HG03025 (cell line): Measurements from ENCODE around the gene ARL5A.

ENCODE experiments used
- ATAC-seq: cut with Tn5 transposase; IDR thresholded peaks from one replicate; pipeline ENCODE4 v1.9.1; 2021; ENCODE audit warnings: mild to moderate bottlenecking, moderate library complexity; ENCODE audit not compliant: unreplicated experiment, low FRiP score

The ARL5A gene

DNA sequence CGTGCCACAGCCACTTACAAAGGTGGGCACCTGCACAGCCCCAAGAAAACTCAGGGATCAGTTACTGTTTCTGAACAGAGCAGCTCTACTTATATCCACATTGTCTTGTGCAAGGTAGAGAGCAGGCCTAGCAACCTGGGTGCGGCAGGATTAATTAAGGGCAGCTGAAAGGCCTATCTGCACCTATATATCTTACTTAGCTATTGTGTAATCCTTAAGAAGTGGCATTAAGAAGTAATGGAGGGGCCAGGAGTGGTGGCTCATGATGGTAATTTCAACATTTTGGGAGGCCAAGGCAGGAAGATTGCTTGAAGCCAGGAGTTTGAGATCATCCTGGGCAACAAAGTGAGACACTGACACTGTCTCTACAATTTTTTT is 12.8 kb upstream of the ARL5A start:
- no peak for ATAC-seq

DNA sequence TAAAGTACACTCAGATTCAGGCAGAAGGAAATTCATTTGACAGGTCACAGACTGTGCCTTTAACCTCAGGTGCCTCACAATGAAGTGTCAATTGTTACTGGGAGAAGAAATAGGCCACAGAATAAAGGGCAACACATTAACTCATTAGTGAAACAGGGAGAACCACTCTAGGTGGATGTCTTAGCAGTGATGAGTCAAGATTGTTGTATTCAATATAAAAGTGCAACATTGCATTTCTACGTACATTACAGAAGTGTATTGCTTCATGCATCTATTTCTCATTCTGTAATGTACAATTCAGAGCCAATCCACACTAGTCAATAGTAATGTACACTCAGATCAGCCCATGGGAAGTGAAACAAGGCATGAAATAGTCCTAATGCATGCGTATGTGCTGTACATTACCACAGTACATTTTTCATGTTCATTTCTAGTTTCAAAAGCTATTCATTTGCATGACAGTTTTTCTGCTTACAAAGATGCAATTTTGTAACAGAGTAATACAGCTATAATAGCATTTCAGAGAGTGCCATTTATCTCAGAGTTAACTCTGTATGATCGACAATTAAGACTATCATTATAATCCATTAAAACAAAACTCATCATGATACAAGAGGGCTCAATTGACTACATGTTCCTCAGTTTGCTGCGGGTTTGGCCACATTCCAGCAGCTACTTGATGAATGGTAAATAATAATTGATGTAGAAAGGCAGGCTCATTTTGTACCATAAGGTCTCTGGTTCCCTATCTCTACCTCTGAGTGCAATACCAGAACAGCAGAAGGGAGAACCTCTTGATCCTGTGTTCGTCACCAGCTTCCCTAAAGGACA is 12.2 kb upstream of the ARL5A start:
- peak; percentile 97 for ATAC-seq

DNA sequence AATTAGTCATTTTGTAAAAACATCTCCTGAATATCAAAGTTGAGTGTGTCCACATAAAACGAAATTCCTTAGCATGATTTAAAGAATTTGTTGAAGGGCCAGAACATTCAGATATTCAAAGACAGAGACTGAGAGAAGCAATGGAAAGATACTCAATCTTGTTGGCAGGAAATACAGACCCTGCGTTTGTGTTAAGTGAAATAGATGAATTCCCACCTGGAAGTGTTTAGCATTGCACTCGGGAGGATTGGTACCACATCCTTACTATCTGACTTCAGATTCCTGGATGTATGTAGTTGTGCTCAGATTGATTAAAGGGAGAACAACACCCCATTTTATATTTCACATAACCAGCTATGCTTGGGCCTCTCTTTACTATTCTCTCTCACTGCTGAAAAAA is 9.7 kb upstream of the ARL5A start:
- ATAC-seq = no peak

DNA sequence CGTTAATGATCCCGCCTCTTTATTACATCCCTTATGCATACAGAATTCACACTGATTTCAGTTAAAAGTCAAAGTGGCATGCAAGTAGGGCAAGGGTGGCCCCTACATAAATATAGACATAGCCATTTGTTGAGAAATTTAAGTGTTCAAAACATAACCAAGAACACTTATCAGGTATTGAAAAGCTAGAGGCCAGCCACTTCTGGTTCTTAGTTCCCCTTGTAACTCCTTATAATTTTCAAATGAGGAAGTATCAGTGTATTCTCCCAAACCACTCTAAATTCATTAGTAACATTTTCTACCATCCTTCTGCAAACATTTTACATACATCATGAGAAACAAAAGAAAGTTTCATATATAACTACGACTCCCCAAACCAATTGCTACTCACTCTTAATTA is 5.8 kb upstream of the ARL5A start:
- peak; percentile 87 for ATAC-seq

DNA sequence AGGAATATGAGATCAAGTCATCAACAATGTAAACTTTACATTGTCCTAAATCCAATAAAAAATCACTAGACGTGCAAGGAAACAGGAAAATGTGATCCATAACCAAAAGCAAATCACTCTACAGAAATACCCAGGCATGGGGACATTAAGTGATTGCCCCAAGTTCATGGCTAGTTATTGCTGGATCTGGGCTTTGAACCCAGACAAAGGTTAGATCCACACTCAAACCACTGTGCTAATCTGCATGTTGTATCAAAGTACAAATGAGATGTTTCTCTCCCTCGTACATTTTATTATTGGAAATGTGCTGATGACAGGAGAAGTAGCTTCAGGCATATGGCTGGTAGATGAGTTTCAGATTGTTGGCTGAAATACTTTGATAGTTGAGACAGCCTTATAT is 2.7 kb upstream of the ARL5A start:
- ATAC-seq = no peak

DNA sequence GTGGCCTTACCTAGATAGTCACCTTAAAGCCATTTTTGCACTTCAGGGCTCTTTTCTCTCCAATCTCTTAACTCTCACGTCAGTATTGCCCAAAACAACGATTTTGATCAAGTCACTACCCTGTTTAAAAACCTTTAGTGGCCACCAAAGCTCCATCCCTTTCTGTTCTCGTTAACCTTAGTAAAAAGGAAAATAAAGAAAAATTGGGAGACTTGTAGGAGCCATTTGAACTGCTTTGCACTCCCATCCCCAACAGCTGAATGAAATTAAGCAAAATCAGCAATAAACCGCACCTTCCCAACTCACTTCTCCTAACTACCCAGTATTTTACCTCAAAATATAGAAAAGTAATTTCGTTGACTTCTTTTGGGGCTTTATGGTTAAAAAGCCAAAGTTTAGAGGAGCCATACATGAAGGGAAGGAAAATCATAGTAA is 686 bp upstream of the ARL5A start:
- ATAC-seq = no peak

DNA sequence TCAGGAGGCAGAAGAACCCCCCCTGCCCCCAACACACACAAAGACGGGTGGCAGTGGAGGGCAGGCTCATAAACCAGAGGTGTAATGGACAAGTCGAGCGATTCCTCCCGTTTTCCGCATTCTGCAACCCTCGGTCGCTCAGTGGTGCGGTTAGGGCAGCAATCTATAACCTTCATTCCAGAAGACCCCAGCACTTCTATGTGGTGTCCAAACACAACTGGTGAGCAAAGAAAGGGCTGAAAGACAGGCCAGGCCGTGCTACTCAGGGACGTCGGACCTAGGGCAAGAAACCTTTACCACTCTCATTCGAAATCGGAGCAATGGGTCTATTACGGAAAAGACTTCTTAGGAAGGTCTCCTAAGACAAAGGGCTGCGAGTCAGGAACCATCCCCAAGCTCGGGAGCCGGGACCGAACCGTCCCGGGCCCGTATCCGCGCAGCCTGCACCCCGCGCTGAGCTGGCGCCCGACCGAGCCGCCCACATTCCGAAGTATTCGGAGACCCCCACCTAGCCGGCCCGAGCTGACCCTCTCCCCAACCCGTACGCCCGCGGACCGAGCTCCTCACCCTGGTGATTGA is 568 bp downstream of the ARL5A start:
- ATAC-seq = peak; percentile 34

DNA sequence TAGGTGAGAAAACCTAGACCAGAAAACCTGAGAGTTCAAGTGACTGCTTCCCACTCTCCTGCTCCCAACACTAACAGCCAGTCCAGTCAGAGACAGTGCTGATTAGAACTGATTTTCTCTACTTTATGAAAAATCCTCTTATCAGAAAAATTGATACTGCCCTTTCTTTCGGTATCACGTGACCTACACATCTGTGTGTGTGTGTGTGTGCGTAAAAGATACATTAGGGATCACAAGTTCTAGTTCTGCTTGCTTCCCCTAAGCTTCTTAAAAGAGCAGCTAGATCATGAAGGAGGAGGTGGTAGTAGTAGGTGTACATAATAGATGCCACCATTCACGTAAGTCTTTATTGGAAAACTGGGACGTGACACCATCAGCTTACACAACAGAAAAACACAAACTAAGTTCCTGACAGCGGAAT is 1.5 kb downstream of the ARL5A start:
- no peak for ATAC-seq

DNA sequence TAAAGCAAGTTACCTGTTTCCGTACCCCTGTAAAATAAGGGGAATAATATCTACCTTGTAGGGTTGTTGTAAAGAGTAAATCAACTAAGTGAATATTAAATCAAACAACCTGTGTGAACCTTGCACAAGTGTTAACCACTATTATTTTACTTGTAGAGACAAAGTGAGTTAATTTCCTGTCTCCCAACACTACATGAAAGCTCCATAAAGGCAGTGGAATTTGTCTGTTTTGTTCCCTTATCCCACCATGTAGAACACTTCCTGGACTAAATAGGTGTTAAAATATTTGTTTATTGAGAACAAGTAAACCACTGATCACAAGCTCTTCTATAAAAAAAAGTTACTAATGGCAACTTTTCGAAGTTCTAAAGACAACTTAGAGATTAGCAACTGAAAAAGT is 3.3 kb downstream of the ARL5A start:
- ATAC-seq = no peak

DNA sequence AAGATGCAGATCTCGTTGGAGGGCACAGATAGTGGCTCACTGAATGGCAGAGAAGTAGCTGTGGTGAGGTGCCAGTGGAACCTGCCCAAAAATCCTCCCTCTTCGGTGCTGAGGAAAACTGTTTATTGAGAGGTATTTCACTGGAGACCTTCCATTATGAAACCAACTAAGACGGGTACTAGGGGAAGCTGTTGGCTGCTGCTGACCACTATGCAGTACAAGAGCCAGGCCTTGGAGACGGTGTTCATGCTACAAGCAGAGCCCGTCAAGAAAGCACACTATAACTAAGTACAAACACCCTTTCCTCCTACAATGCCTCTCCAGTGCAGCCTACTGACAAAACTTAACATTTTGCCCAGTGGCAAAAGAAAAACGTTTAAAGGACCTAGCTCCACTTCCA is 4.6 kb downstream of the ARL5A start:
- ATAC-seq = no peak

DNA sequence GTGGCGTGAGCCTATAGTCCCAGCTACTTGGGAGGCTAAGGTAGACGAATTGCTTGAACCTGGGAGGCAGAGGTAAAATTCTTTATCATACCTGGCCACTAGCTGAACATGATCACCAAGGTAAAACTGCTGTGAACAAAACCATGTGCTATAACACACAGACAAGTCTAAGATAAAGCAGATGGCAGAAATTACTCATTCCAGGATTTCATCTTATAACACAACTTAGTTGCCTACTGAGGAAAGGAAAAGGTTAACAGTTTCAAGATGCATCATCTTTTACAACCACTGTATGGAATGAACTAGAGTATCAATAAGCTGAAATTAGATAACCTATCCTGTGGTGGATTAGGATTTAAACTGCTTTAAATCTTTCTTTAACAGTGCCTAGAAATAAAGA is 8.3 kb downstream of the ARL5A start:
- no peak for ATAC-seq

DNA sequence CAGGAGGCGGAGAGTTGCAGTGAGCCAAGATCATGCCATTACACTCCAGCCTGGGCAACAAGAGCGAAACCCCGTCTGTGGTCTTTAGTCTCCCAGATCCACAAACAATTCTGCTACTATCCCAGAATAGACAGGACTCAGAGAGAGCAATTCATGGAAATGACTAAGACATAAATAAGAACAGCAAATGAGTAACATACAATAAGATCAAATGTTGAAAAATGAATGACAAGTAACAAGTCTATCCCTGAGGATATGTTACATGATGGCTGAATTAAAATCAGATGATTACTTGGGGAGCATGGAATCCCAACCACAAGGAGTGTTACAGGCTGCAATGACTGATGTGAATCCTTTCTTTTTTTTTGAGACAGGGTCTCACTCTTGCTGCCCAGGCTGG is 10.3 kb downstream of the ARL5A start:
- ATAC-seq = no peak

DNA sequence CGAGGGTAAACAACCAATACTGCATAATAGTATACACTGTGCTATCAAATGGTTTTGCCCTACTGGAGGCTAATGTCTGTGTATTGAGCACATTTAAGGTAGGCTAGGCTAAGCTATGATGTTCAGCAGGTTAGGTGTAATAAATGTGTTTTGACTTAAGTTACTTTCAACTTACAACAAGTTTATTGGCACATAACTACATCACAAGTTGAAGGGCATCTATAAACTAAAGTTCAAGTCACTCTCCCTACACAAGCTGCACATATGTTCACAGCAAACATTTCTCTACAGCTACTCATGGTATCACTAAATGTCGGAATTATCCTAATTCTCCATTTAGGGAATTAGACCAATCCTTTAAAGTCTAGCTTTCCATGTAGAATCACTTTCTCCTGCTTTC is 11.4 kb downstream of the ARL5A start:
- ATAC-seq = no peak

DNA sequence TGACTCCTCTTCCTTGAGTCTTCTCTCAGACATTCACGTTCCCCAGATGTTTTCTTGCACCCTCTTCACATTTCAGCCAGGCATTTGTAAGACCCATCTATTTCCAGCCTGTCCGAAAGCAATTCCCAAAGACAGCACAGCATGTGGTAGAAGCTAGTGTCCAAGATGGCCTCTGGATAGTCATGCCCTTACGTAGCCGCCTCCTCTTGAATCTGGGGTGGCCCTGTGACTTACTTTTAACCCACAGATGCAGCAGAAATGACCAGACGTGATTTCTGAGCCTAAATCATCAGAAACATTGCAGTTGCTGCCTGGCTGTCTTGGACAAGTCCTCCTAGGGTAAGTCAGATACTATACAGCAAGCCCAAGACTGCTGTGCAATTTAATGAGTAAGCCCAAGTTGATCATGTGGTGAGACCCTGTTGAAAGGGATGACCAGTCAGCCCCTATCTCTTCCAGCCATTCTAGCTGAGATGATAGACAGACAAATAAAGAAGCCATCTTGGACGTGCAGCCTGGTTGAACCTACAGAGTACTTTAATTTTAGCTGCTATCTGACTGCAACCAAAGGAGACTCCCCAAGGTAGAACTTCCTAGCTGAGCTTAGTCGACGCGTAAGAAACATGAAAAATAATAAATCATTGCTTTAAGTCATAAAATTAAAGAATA is 12.3 kb downstream of the ARL5A start:
- no peak for ATAC-seq

DNA sequence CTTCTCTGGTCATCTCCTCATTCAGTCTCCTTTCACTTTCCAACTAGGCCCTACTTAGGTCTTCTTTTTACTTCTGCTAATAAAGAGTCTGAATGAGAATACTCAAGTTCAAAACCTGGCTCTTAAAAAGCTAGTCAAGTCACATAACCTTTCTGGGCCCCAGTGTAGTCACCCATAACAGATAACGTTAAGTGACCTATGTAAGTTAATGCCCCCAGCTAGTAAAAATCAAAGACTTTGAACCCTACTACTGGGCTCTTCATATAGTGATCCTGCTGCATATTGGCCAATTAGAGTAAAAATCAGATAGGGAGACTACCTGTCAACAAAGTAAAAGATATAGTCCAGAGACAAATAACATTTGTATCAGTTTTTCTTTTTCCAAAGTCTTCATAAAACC is 17.7 kb downstream of the ARL5A start:
- ATAC-seq = no peak

DNA sequence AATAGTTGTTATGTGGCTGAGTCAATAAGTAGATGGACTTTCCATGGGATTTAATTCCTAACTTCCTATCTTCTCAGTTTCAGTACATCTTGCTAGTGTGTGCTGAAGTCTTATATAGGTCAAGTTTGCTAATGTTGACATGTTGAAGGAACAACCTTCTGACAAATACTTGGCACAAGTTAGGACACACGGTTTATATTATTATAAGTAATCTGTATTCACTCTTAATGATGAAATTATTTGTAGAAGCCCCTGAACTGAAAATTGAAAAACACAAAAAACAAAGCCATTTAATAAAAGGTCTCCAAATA is 19.2 kb downstream of the ARL5A start:
- no peak for ATAC-seq

DNA sequence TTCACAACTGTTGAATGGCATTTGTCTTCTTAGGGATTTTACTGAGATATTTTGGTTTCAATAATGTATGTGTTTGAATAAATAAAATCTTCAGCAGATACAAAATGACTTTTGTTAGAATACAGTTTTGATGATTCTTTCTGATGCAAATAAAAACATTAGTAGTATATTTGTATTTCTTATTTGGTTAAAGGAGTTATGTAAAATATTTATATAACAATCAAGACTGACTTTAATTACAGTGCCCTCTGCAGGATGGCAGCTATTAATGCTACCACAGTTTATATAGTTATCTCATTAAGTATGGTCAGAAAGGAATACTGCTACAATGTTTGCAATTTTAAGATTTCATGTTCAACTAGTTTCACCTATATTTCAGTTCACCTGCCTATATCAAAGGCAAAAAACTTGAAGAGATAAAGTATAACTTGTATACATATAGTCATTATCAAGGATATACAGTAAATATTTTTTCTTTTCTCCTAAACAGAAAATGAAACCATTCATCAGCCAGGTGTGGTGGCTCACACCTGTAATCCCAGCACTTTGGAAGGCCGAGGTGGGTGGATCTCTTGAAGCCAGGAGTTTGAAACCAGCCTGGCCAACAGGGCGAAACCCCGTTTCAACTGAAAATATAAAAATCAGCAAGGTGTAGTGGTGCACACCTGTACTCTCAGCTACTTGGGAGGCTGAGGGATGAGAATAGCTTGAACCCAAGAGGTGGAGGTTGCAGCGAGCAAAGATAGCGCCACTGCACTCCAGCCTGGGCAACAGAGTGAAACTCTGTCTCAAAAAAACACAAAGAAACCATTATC is 19.8 kb downstream of the ARL5A start:
- no peak for ATAC-seq

DNA sequence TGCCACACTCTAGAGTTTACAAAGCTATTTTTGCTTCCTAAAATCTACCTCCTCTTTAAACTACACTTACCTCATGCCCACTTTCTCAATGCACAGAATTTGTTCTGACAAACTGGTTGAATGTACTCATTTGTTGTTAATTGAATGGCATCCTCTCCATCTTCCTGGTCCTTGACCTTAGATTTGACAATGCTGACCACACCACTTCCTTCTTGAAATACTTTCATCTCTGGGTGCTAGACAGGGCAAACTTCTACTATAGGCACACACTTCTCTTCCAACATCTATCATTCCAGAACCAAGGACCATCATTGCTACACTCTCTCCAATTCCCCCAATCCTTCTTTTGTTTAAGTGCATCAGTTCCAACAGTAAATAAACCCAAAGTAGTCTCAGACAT is 22.3 kb downstream of the ARL5A start:
- ATAC-seq = no peak

DNA sequence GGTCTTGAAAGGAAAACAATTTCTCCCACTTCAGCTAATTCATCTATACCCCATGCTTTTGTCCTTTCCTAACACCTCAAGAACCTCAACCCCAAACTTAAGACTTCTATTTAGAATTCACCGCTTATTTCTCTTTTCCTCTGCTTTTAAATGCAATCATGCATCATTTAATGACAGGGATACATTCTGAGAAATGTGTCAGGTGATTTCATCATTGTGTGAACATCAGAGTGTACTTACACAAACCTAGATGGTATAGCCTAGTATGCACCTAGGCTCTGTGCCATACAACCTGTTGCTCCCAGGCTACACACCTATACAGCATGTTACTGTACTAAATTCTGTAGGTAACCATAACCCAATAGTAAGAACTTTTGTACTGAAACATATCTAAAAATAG is 22.9 kb downstream of the ARL5A start:
- ATAC-seq = no peak

DNA sequence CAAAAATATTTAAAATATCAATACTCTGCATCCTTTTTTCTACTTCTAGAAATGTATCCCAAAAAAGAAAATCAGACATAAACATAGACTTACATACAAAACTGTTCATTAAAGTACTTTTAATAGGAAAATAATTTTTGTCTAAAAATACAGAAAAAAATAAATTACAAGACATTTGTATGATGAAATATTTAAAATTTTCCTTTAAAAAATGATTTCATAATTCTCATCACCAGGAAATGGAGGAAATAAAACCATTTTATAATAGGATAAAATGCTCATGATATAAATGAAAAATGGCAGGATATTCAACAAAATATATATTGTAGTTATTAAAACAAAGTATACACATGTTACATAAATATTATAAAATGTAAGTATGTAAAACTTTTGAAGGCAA is 24.4 kb downstream of the ARL5A start:
- no peak for ATAC-seq

DNA sequence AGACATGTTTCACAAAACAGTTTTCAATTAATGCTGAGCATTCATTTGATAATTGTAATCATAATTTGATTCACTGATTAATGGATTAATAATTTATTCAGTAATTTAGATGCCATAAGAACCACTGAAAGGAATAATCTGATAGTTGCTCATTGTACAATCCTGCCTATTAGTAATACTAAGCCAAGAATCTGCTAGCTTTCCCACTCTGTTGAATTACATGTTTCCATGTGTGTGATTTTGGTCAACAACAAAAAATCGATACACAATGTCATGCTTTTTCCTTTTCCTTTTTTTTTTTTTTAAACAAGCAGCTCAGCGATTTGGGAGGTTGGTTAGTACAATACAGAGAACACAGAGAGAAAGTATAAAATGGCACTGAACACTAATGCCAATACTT is 25.9 kb downstream of the ARL5A start:
- ATAC-seq = no peak
